Measurements from ENCODE around the gene PIH1D1. TPM values are rescaled to one million over a fixed set of nuclear protein-coding genes. Genes with fewer than 3 reads are reported as not detected.

PIH1D1 gene
- total RNA-seq, 1 experiment from 2014 or later: 166 TPM

DNA sequence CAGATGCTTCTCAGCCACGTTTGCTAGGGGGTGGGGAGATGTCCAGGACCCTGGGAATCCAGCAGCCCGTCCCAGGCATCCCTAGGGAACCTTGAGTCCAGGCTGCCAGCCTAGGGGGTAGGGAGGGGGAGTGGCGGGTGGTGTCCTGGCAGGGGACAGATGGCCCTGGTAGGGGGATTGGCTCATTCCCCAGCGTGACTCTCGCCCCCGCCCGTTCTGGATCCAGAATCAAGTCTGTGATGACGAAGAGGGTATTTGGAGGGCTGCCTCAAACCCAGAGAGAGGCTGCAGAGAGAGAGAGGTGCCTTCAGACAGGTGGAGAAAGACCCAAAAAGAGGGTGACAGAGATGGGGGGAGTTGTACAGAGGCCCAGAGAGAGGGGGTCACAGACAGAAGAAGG is 14.4 kb downstream of the PIH1D1 start:
- H3K4me1 ChIP-seq (ENCODE audit: insufficient read depth, low read length): no peaks in the 10 kb centered on the region
- no peak overlapping the region for H2AK5ac ChIP-seq (ENCODE audit: insufficient read length, low read length)
- no peak overlapping the region for H2BK15ac ChIP-seq (ENCODE audit: low read depth, low read length)
- no peak overlapping the region for H3K9ac ChIP-seq (ENCODE audit: extremely low read depth, insufficient read length, low read length)
- H3K79me1 ChIP-seq (ENCODE audit: insufficient read depth, low read depth, low read length, poor library complexity, severe bottlenecking): no peaks in the 10 kb centered on the region
- H4K5ac ChIP-seq (ENCODE audit: insufficient read length, low read depth, low read length): no peak overlapping the region
- Mint-ChIP-seq H3K4me3 (no peak overlapping the region), H3K27me3 (ENCODE audit: low read depth) (peaks cover 90% of the 10 kb centered on the region), H3K9me3 (peaks cover under 1 to 4% of the 10 kb centered on the region in 2 experiments; a peak in 2 of 5 replicates), H3K27ac (no peak overlapping the region), H3K4me1 (peaks cover 28 to 65% of the 10 kb centered on the region in 2 experiments), H3K36me3 (ENCODE audit: insufficient read depth in 1 of 3, low read depth in 3 of 3) (peaks cover under 1 to 5% (median 1%) of the 10 kb centered on the region in 3 experiments; a peak in 4 of 7 replicates)
- no peak overlapping the region for H3T11ph ChIP-seq (ENCODE audit: low read length)
- H4K8ac ChIP-seq (replicated peaks; ENCODE audit: insufficient read length, low read depth, low read length): no peak overlapping the region
- H3K27ac ChIP-seq (ENCODE audit: insufficient read length, low read depth, low read length): no peak overlapping the region
- H2BK120ac ChIP-seq (ENCODE audit: low read depth, low read length, poor library complexity, severe bottlenecking): no peak overlapping the region
- H3K14ac ChIP-seq (ENCODE audit: insufficient read depth, low read length): no peak overlapping the region
- H2BK20ac ChIP-seq (ENCODE audit: low read depth, low read length, poor library complexity, severe bottlenecking): no peak overlapping the region
- H3K23ac ChIP-seq (ENCODE audit: insufficient read length, low read depth, low read length): no peak overlapping the region
- no peaks in the 10 kb centered on the region for H3K9me3 ChIP-seq (ENCODE audit: control insufficient read depth, low read depth, low read length)
- no peak overlapping the region for H3K4ac ChIP-seq (ENCODE audit: low read depth, low read length)
- no peak for DNase-seq
- TF ChIP-seq CTCF (conservative IDR thresholded peaks at IDR 0.05): no peak
- no peak overlapping the region for H2BK12ac ChIP-seq (ENCODE audit: insufficient read length, low read depth, low read length)
- peaks cover 19% of the 10 kb centered on the region for H3K23me2 ChIP-seq (ENCODE audit: insufficient read length, low read depth, low read length, poor library complexity, severe bottlenecking)
- no peak overlapping the region for H3K56ac ChIP-seq (ENCODE audit: insufficient read length, low read depth, low read length)
- H3K27me3 ChIP-seq (ENCODE audit: insufficient read depth, low read length): peaks cover 36% of the 10 kb centered on the region; the same call in 1 of the 2 replicates
- no peaks in the 10 kb centered on the region for H4K20me1 ChIP-seq (ENCODE audit: control insufficient read depth, insufficient read depth, insufficient read length)
- no CpG with 5 or more reads among the region's 8 CpGs for WGBS (ENCODE audit: extremely low coverage, insufficient read length, low lambda C conversion rate)
- H2BK5ac ChIP-seq (ENCODE audit: insufficient read length, low read length): no peak overlapping the region
- H4K91ac ChIP-seq (ENCODE audit: insufficient read length, low read depth, low read length): no peak overlapping the region
- no peaks in the 10 kb centered on the region for H3K79me2 ChIP-seq (ENCODE audit: insufficient read depth, low read length)
- no peak overlapping the region for H2AFZ ChIP-seq (ENCODE audit: low read length)
- peak overlapping the region; percentile 21 for H3K4me2 ChIP-seq (ENCODE audit: insufficient read depth, insufficient read length, low read length)
- no peak overlapping the region for H3K18ac ChIP-seq (ENCODE audit: insufficient read length, low read depth, low read length)

Measured in H9 (cell line).